Osteoblast (primary cell): ENCODE measurements around the gene RPL10A. TPM values are rescaled to one million over a fixed set of nuclear protein-coding genes. Genes with fewer than 3 reads are reported as not detected.
"Not testable (repeated sequence)": the region's sequence is repeated elsewhere in the genome, so short reads cannot be mapped to it uniquely, and the experiment has no call there.

Experiments
- DNase-seq: peaks from one replicate; pipeline ENCODE4 v3.0.0; 2011; ENCODE audit warnings: low spot score, mixed read lengths; ENCODE audit not compliant: insufficient read length; ENCODE audit errors: missing footprints
- H2AFZ ChIP-seq: 2 replicates; pipeline ENCODE4 v1.6.0; 2011; ENCODE audit warnings: mild to moderate bottlenecking, low read length
- H3K27ac ChIP-seq: 2 replicates; pipeline ENCODE4 v1.5.1; 2011; ENCODE audit warnings: mild to moderate bottlenecking, low read depth, low read length, moderate library complexity
- H3K27me3 ChIP-seq: 2 replicates; pipeline ENCODE4 v1.6.0; 2012; ENCODE audit warnings: mild to moderate bottlenecking, control low read depth, inconsistent platforms, low read length, moderate library complexity; ENCODE audit not compliant: insufficient read depth
- H3K36me3 ChIP-seq: 2 replicates; pipeline ENCODE4 v1.5.1; 2011; ENCODE audit warnings: mild to moderate bottlenecking, low read length, control low read depth, moderate library complexity; ENCODE audit not compliant: insufficient read depth
- H3K4me1 ChIP-seq: 2 replicates; pipeline ENCODE4 v1.5.1; 2011; ENCODE audit warnings: mild to moderate bottlenecking, low read length, control low read depth, moderate library complexity; ENCODE audit not compliant: insufficient read depth
- H3K4me2 ChIP-seq: 2 replicates; pipeline ENCODE4 v1.6.0; 2011; ENCODE audit warnings: mild to moderate bottlenecking, low read length; ENCODE audit not compliant: insufficient read depth
- H3K4me3 ChIP-seq: fragments of 200-600 bp; sonication (generic); 3 replicates; pipeline ENCODE4 v1.5.1; 2012; ENCODE audit warnings: mild to moderate bottlenecking, low read length, inconsistent platforms; ENCODE audit not compliant: insufficient read depth
- H3K79me2 ChIP-seq: 2 replicates; pipeline ENCODE4 v1.6.0; 2012; ENCODE audit warnings: mild to moderate bottlenecking, low read length, control low read depth, inconsistent platforms; ENCODE audit not compliant: insufficient read depth
- H3K9me3 ChIP-seq: 2 replicates; pipeline ENCODE4 v1.5.1; 2011; ENCODE audit warnings: low read depth, low read length, control low read depth
- H4K20me1 ChIP-seq: 2 replicates; pipeline ENCODE4 v1.6.0; 2012; ENCODE audit warnings: mild to moderate bottlenecking, low read length, control low read depth; ENCODE audit not compliant: insufficient read depth
- total RNA-seq: library from RNA; depleted of rRNA; stranded (reverse); fragments of >200 nt; gene quantifications from 2 replicates; pipeline ENCODE4 v1.2.3, GENCODE V29; 2012
- TF ChIP-seq, protein P1 (sequence below): IDR thresholded peaks from 2 replicates; pipeline ENCODE4 v1.5.1; 2011; ENCODE audit warnings: mild to moderate bottlenecking, low read depth, low read length, moderate library complexity; ENCODE audit errors: extremely low read depth

Gene RPL10A
- total RNA-seq, 1 donor = 1,373 TPM

DNA sequence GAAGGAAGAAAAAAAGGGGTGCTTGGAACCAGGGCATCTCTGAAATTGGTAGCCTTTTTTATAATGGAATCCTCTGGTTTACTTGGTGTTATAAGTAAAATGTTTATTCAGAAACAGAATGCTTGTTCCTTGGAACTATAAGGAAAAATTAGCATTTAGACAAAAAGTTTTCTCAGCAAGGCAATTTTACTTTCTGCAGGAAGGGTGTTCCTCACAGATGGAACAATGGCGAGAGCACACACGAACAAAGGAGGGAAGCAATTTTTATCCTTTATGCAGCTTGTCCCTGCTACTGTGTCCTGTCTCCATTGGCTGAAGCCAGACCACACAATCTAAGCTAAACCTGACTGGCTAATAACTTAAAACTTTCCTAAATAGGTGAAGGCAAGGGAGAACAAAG, 38.7 kb upstream of the RPL10A start:
- Histone ChIP-seq H3K27ac (no peak overlapping the region), H3K4me3 (no peak overlapping the region)
- TF ChIP-seq, protein P1, sequence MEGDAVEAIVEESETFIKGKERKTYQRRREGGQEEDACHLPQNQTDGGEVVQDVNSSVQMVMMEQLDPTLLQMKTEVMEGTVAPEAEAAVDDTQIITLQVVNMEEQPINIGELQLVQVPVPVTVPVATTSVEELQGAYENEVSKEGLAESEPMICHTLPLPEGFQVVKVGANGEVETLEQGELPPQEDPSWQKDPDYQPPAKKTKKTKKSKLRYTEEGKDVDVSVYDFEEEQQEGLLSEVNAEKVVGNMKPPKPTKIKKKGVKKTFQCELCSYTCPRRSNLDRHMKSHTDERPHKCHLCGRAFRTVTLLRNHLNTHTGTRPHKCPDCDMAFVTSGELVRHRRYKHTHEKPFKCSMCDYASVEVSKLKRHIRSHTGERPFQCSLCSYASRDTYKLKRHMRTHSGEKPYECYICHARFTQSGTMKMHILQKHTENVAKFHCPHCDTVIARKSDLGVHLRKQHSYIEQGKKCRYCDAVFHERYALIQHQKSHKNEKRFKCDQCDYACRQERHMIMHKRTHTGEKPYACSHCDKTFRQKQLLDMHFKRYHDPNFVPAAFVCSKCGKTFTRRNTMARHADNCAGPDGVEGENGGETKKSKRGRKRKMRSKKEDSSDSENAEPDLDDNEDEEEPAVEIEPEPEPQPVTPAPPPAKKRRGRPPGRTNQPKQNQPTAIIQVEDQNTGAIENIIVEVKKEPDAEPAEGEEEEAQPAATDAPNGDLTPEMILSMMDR = no peak

DNA sequence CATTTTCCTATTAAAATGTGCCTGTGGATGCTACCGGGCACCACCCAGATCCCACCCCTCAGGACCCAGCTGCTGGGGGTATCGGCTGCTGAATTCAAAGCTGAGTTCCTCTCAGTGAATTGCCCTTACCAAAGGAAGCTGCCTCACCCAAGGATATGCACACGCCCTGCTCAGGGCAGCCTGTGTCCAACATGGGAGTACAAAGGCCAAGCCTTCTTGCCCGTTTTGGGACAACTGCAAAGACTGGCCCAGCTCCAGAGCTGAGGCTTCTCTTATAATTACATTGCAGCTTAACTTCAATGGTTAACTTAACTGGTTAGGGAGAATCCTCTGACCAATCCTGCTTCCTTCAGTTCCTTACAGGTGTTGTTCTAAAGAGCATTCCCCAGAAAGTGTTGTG, 35.9 kb upstream of the RPL10A start:
- no peak for DNase-seq
- Histone ChIP-seq H3K9me3 (peaks cover 4% of the 10 kb centered on the region), H3K4me3 (no peak overlapping the region)

More for the DNA sequence above, 38.7 kb upstream of the RPL10A start:
- no peaks in the 10 kb centered on the region for H4K20me1 ChIP-seq
- peaks cover 4% of the 10 kb centered on the region for H3K79me2 ChIP-seq
- DNase-seq = no peak
- H3K27me3 ChIP-seq = no peaks in the 10 kb centered on the region
- no peak overlapping the region for H3K4me2 ChIP-seq
- H3K9me3 ChIP-seq = peaks cover 4% of the 10 kb centered on the region
- peaks cover 26% of the 10 kb centered on the region for H3K36me3 ChIP-seq
- peaks cover 40% of the 10 kb centered on the region for H3K4me1 ChIP-seq
- H2AFZ ChIP-seq = no peak overlapping the region

DNA sequence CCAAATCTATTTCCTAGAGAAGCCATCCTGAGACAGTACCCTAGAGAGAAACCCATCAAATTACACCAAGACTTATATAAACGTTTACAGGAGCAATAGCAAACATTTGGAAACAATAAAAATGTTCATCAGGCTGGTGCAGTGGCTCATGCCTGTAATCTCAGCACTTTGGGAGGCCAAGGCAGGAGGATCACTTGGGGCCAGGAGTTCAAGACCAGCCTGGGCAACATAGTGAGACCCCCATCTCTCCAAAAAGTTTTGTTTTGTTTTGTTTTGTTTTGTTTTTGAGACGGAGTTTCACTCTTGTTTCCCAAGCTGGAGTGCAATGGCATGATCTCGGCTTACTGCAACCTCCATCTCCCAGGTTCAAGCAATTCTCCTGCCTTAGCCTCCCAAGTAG, 35.5 kb upstream of the RPL10A start:
- H4K20me1 ChIP-seq, DNase-seq, H3K79me2 ChIP-seq, H3K27ac ChIP-seq, H3K4me2 ChIP-seq, H3K27me3 ChIP-seq, H3K36me3 ChIP-seq, H3K9me3 ChIP-seq, H2AFZ ChIP-seq, H3K4me3 ChIP-seq: not testable (repeated sequence)
- peaks cover 11% of the 10 kb centered on the region for H3K4me1 ChIP-seq

More for the DNA sequence above, 35.9 kb upstream of the RPL10A start:
- Histone ChIP-seq H3K79me2 (no peaks in the 10 kb centered on the region), H2AFZ (no peak overlapping the region), H3K27ac (no peak overlapping the region), H3K36me3 (peaks cover 9% of the 10 kb centered on the region), H4K20me1 (no peaks in the 10 kb centered on the region), H3K27me3 (no peaks in the 10 kb centered on the region), H3K4me2 (no peak overlapping the region), H3K4me1 (peaks cover 15% of the 10 kb centered on the region)
- TF ChIP-seq, protein P1 = no peak

DNA sequence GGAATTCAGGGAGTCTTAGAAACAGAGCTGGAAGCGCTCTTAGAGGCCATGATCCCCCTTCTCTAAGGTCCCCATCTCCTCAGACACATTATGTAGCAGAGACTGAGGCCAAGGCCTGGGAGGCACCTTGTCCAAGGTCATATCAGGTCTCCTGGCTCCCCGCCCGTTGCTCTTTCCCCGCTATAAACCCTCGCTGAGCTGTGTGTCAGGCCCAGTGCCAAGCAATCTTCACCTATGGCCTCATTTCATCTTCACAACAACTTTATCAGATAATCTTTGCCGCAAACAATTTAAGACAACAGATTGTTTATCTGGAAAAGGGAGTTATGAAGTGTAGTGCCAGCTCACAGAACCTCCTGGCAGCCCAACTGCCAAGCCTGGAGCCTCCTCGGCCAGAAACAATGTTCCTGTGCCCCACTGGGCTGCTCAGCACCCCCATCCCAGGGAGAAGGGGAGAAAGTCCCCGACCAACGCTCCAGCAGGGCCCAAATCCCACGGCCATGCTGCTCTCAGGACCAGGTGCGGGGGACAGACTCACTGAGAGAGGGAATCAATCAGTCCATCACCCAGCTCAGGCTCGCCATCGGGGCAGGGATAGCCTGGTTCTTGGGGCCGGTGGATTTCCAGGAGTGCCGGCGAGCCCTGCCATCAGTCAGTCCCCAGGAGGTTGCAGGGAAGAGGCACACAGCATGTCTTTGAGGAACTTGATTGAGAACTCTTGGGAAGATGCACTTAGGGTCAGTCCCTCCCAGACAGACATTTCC, 32.9 kb upstream of the RPL10A start:
- H3K9me3 ChIP-seq = no peaks in the 10 kb centered on the region
- H2AFZ ChIP-seq = no peak overlapping the region

More for the DNA sequence above, 32.9 kb upstream of the RPL10A start:
- no peaks in the 10 kb centered on the region for H4K20me1 ChIP-seq
- H3K4me2 ChIP-seq = no peak overlapping the region
- TF ChIP-seq, protein P1 = no peak
- no peak overlapping the region for H3K4me3 ChIP-seq
- no peaks in the 10 kb centered on the region for H3K36me3 ChIP-seq
- H3K27me3 ChIP-seq = no peaks in the 10 kb centered on the region
- no peaks in the 10 kb centered on the region for H3K79me2 ChIP-seq
- no peaks in the 10 kb centered on the region for H3K4me1 ChIP-seq
- DNase-seq = no peak
- no peak overlapping the region for H3K27ac ChIP-seq
